ENCODE data around the gene GPR132. TPM values are rescaled to one million over a fixed set of nuclear protein-coding genes. Genes with fewer than 3 reads are reported as not detected.

Gene GPR132
- total and polyA plus RNA-seq, 9 of the 15 experiments (the other 6 are each of a cell fraction or from before 2014, with no cell fraction given) = 0.01 to 1.1 (median 0.25) TPM; not detected in 1

DNA sequence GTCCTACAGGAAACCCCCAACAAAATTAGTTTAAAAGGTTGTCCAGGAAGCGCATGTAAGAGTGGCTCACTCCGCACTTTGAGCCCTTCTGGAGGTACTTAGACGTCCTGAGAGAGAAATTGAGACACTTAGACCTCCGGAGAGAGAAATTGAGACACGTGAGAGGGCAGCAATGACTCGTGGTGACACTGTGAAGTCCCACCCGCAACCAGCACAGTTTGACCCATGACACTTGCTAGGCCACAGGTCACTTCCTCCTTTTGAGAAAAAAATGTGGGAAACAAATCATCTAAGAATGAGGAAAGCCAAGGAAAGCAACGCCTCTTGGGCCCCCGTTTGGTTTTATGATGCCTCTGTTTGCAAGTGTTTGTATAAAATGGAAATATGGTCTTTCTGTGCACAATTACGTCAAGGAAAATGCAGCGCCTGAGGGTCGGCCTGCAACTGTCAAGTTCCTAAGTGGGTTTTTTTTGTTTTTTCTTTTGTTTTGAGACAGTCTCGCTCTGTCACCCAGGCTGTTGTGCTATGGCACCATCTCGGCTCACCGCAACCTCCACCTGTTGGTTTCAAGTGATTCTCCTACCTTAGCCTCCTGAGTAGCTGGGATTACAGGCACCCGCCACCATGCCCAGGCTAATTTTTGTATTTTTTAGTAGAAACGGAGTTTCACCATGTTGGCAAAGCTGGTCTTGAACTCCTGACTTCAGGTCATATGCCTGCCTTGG lies 30.8 kb downstream of the GPR132 start (continued):
- TF ChIP-seq, protein P1, sequence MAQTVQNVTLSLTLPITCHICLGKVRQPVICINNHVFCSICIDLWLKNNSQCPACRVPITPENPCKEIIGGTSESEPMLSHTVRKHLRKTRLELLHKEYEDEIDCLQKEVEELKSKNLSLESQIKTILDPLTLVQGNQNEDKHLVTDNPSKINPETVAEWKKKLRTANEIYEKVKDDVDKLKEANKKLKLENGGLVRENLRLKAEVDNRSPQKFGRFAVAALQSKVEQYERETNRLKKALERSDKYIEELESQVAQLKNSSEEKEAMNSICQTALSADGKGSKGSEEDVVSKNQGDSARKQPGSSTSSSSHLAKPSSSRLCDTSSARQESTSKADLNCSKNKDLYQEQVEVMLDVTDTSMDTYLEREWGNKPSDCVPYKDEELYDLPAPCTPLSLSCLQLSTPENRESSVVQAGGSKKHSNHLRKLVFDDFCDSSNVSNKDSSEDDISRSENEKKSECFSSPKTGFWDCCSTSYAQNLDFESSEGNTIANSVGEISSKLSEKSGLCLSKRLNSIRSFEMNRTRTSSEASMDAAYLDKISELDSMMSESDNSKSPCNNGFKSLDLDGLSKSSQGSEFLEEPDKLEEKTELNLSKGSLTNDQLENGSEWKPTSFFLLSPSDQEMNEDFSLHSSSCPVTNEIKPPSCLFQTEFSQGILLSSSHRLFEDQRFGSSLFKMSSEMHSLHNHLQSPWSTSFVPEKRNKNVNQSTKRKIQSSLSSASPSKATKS (CRISPR knock-in tag; IDR thresholded peaks at IDR 0.05) = no peak
- no peak for TF ChIP-seq NR2C2 (CRISPR knock-in tag; IDR thresholded peaks at IDR 0.05)
- 0 out of 2 replicates have a peak, but pooled peaks have one; percentile 36 for TF ChIP-seq NR2C2 (tag; IDR thresholded peaks at IDR 0.05)
- TF ChIP-seq, protein P2, sequence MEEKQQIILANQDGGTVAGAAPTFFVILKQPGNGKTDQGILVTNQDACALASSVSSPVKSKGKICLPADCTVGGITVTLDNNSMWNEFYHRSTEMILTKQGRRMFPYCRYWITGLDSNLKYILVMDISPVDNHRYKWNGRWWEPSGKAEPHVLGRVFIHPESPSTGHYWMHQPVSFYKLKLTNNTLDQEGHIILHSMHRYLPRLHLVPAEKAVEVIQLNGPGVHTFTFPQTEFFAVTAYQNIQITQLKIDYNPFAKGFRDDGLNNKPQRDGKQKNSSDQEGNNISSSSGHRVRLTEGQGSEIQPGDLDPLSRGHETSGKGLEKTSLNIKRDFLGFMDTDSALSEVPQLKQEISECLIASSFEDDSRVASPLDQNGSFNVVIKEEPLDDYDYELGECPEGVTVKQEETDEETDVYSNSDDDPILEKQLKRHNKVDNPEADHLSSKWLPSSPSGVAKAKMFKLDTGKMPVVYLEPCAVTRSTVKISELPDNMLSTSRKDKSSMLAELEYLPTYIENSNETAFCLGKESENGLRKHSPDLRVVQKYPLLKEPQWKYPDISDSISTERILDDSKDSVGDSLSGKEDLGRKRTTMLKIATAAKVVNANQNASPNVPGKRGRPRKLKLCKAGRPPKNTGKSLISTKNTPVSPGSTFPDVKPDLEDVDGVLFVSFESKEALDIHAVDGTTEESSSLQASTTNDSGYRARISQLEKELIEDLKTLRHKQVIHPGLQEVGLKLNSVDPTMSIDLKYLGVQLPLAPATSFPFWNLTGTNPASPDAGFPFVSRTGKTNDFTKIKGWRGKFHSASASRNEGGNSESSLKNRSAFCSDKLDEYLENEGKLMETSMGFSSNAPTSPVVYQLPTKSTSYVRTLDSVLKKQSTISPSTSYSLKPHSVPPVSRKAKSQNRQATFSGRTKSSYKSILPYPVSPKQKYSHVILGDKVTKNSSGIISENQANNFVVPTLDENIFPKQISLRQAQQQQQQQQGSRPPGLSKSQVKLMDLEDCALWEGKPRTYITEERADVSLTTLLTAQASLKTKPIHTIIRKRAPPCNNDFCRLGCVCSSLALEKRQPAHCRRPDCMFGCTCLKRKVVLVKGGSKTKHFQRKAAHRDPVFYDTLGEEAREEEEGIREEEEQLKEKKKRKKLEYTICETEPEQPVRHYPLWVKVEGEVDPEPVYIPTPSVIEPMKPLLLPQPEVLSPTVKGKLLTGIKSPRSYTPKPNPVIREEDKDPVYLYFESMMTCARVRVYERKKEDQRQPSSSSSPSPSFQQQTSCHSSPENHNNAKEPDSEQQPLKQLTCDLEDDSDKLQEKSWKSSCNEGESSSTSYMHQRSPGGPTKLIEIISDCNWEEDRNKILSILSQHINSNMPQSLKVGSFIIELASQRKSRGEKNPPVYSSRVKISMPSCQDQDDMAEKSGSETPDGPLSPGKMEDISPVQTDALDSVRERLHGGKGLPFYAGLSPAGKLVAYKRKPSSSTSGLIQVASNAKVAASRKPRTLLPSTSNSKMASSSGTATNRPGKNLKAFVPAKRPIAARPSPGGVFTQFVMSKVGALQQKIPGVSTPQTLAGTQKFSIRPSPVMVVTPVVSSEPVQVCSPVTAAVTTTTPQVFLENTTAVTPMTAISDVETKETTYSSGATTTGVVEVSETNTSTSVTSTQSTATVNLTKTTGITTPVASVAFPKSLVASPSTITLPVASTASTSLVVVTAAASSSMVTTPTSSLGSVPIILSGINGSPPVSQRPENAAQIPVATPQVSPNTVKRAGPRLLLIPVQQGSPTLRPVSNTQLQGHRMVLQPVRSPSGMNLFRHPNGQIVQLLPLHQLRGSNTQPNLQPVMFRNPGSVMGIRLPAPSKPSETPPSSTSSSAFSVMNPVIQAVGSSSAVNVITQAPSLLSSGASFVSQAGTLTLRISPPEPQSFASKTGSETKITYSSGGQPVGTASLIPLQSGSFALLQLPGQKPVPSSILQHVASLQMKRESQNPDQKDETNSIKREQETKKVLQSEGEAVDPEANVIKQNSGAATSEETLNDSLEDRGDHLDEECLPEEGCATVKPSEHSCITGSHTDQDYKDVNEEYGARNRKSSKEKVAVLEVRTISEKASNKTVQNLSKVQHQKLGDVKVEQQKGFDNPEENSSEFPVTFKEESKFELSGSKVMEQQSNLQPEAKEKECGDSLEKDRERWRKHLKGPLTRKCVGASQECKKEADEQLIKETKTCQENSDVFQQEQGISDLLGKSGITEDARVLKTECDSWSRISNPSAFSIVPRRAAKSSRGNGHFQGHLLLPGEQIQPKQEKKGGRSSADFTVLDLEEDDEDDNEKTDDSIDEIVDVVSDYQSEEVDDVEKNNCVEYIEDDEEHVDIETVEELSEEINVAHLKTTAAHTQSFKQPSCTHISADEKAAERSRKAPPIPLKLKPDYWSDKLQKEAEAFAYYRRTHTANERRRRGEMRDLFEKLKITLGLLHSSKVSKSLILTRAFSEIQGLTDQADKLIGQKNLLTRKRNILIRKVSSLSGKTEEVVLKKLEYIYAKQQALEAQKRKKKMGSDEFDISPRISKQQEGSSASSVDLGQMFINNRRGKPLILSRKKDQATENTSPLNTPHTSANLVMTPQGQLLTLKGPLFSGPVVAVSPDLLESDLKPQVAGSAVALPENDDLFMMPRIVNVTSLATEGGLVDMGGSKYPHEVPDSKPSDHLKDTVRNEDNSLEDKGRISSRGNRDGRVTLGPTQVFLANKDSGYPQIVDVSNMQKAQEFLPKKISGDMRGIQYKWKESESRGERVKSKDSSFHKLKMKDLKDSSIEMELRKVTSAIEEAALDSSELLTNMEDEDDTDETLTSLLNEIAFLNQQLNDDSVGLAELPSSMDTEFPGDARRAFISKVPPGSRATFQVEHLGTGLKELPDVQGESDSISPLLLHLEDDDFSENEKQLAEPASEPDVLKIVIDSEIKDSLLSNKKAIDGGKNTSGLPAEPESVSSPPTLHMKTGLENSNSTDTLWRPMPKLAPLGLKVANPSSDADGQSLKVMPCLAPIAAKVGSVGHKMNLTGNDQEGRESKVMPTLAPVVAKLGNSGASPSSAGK (IDR thresholded peaks at IDR 0.05) = 0 out of 2 replicates have a peak, but pooled peaks have one; percentile 29
- no peak for TF ChIP-seq ZNF212 (CRISPR knock-in tag; IDR thresholded peaks at IDR 0.05)
- TF ChIP-seq, protein P3, sequence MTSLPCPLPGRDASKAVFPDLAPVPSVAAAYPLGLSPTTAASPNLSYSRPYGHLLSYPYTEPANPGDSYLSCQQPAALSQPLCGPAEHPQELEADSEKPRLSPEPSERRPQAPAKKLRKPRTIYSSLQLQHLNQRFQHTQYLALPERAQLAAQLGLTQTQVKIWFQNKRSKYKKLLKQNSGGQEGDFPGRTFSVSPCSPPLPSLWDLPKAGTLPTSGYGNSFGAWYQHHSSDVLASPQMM (CRISPR knock-in tag; IDR thresholded peaks at IDR 0.05) = no peak
- TF ChIP-seq BHLHE40 (IDR thresholded peaks at IDR 0.05; ENCODE audit: low read length) = 0 out of 2 replicates have a peak, but pooled peaks have one; percentile 25
- TF ChIP-seq, protein P4, sequence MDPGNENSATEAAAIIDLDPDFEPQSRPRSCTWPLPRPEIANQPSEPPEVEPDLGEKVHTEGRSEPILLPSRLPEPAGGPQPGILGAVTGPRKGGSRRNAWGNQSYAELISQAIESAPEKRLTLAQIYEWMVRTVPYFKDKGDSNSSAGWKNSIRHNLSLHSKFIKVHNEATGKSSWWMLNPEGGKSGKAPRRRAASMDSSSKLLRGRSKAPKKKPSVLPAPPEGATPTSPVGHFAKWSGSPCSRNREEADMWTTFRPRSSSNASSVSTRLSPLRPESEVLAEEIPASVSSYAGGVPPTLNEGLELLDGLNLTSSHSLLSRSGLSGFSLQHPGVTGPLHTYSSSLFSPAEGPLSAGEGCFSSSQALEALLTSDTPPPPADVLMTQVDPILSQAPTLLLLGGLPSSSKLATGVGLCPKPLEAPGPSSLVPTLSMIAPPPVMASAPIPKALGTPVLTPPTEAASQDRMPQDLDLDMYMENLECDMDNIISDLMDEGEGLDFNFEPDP (CRISPR knock-in tag; IDR thresholded peaks at IDR 0.05) = no peak
- no peak for TF ChIP-seq ILF3 (IDR thresholded peaks at IDR 0.05; ENCODE audit: borderline replicate concordance)
- no peak for TF ChIP-seq SMAD1 (IDR thresholded peaks at IDR 0.05; ENCODE audit: low read depth, low read length, partially characterized antibody)

Measured in K562 (cell line).